Measurements from ENCODE around the gene WASHC1.
A peak's percentile ranks its signal among the peaks of the same experiment; 100 is the strongest.
"Not testable (repeated sequence)": the region's sequence is repeated elsewhere in the genome, so short reads cannot be mapped to it uniquely, and the experiment has no call there.

Gene WASHC1

GRCh38 chr9:29356-29755, at the start of gene WASHC1:
Gene WASHC1 (minus strand): TSS chr9:29456. CDS start chr9:24999, 4,457 bp downstream.
- H3K4me3 ChIP-seq (ENCODE audit: low read length): peak within 1 kb of the TSS; percentile 59; the same call in 1 of the 2 replicates

- H3K4me3 ChIP-seq (ENCODE audit: low read length): not testable (repeated sequence)
Observed at GRCh38 chr9:78333-78732, 49.1 kb upstream of the WASHC1 start.

GRCh38 chr9:76389-76788, 47.1 kb upstream of the WASHC1 start:
- H3K4me3 ChIP-seq (ENCODE audit: low read length): not testable (repeated sequence)

GRCh38 chr9:73900-74525, 44.8 kb upstream of the WASHC1 start:
- H3K4me3 ChIP-seq (ENCODE audit: low read length): peak overlapping the region; percentile 54; the same call in 1 of the 2 replicates

GRCh38 chr9:73076-73899, 44.0 kb upstream of the WASHC1 start:
- peak overlapping the region; percentile 54; the same call in 1 of the 2 replicates for H3K4me3 ChIP-seq (ENCODE audit: low read length)

- not testable (repeated sequence) for H3K4me3 ChIP-seq (ENCODE audit: low read length)
Observed at GRCh38 chr9:63031-63629, 33.9 kb upstream of the WASHC1 start.

GRCh38 chr9:52678-53077, 23.4 kb upstream of the WASHC1 start:
- not testable (repeated sequence) for H3K4me3 ChIP-seq (ENCODE audit: low read length)

GRCh38 chr9:48190-48842, 19.1 kb upstream of the WASHC1 start:
- H3K4me3 ChIP-seq (ENCODE audit: low read length): not testable (repeated sequence)

- H3K4me3 ChIP-seq (ENCODE audit: low read length): not testable (repeated sequence)
Observed at GRCh38 chr9:46639-47271, 17.5 kb upstream of the WASHC1 start.

- not testable (repeated sequence) for H3K4me3 ChIP-seq (ENCODE audit: low read length)
Observed at GRCh38 chr9:46164-46563, 16.9 kb upstream of the WASHC1 start.

GRCh38 chr9:45180-45878, 16.1 kb upstream of the WASHC1 start:
- H3K4me3 ChIP-seq (ENCODE audit: low read length): not testable (repeated sequence)

GRCh38 chr9:44416-44815, 15.2 kb upstream of the WASHC1 start:
- not testable (repeated sequence) for H3K4me3 ChIP-seq (ENCODE audit: low read length)

GRCh38 chr9:43636-44035, 14.4 kb upstream of the WASHC1 start:
- H3K4me3 ChIP-seq (ENCODE audit: low read length): not testable (repeated sequence)

- not testable (repeated sequence) for H3K4me3 ChIP-seq (ENCODE audit: low read length)
Observed at GRCh38 chr9:43116-43515, 13.9 kb upstream of the WASHC1 start.

GRCh38 chr9:41819-42218, 12.6 kb upstream of the WASHC1 start:
- H3K4me3 ChIP-seq (ENCODE audit: low read length): not testable (repeated sequence)

GRCh38 chr9:41261-41676, 12.0 kb upstream of the WASHC1 start:
- not testable (repeated sequence) for H3K4me3 ChIP-seq (ENCODE audit: low read length)

- not testable (repeated sequence) for H3K4me3 ChIP-seq (ENCODE audit: low read length)
Observed at GRCh38 chr9:32308-32707, 3.1 kb upstream of the WASHC1 start.

- H3K4me3 ChIP-seq (ENCODE audit: low read length): peak overlapping the region; percentile 59; the same call in 1 of the 2 replicates
Observed at GRCh38 chr9:28775-29174, 481 bp downstream of the WASHC1 start.

GRCh38 chr9:21621-22020, 7.6 kb downstream of the WASHC1 start:
- H3K4me3 ChIP-seq (ENCODE audit: low read length): not testable (repeated sequence)

- not testable (repeated sequence) for H3K4me3 ChIP-seq (ENCODE audit: low read length)
Observed at GRCh38 chr9:16875-17274, 12.4 kb downstream of the WASHC1 start.

Data from GM08714 (cell line).